ENCODE data around the gene NSMCE1. TPM values are rescaled to one million over a fixed set of nuclear protein-coding genes. Genes with fewer than 3 reads are reported as not detected.

NSMCE1 gene
- total and polyA plus RNA-seq, 4 donors = 16.5 to 39.0 (median 21.7) TPM

GRCh38 chr16:27270349-27270748, 1.8 kb upstream of the NSMCE1 start:
- Histone ChIP-seq H3K27me3 (ENCODE audit: control insufficient read depth in 4 of 4, insufficient read depth in 4 of 4, low read length in 3 of 4) (no peaks in the 10 kb centered on the region), H3K36me3 (ENCODE audit: control insufficient read depth in 4 of 4, insufficient read depth in 3 of 4, low read depth in 1 of 4, low read length in 3 of 4) (no peaks in the 10 kb centered on the region), H3K9me3 (ENCODE audit: control insufficient read depth in 4 of 4, low read length in 3 of 4) (no peaks in the 10 kb centered on the region), H3K27ac (ENCODE audit: low read depth in 1 of 2, low read length in 2 of 2) (no peak overlapping the region), H3K9ac (ENCODE audit: low read depth in 1 of 2, low read length in 2 of 2) (no peak overlapping the region), H3K4me1 (ENCODE audit: control insufficient read depth in 4 of 4, insufficient read depth in 4 of 4, low read length in 3 of 4) (peaks cover 0 to 12% (median 5%) of the 10 kb centered on the region in 4 donors), H3K4me3 (ENCODE audit: low read depth in 1 of 3, low read length in 3 of 3) (no peak overlapping the region)
- 95% methylated on average over 4 of the region's 4 CpGs for WGBS
- DNase-seq (ENCODE audit: low spot score) = no peak
- no peak for TF ChIP-seq SP1 (IDR thresholded peaks at IDR 0.05)

DNA sequence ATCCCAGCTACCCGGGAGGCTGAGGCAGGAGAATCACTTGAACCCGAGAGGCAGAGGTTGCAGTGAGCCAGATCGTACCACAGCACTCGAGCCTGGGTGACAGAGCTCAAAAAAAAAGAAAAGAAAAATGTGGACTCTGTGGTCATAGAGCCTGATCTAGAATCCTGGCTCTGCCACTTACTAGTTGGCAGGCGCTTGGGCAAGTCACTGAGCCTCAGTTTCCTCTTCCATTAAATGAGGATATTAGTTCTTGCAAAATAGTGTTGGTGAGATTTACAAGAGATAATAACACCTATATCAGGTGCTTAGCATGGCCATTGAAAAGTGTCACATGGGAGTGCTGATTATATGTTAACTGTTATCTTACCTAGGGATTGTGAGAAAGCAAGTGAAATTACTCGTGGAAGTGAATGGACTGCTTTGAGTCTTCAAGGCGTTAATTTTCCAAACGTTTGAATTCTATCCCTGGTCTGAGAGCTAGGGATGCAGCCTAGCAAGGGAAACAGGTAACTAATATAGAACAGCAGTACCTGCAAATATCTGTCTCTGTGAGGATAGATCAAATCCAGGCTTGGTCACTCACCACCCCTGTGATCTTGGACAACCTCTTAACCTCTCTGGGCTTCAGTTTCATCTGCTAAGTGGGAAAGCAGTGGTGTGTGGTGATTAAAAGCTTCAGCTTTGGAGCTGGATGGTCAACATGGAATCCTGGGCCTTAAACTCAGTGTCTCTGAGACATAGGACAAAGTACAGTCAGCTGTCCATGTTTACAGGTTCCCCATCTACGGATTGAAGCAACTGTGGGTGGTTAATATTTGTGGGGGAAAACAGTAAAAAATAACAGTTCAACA, 953 bp upstream of the NSMCE1 start:
- DNase-seq (ENCODE audit: low spot score) = no peak
- peak overlapping the region; percentile 66 to 84 (median 78) for H3K4me3 ChIP-seq (ENCODE audit: low read depth in 1 of 3, low read length in 3 of 3)
- H3K4me1 ChIP-seq (ENCODE audit: control insufficient read depth in 4 of 4, insufficient read depth in 4 of 4, low read length in 3 of 4) = peaks cover 0 to 12% (median 5%) of the 10 kb centered on the region in 4 donors
- H3K36me3 ChIP-seq (ENCODE audit: control insufficient read depth in 4 of 4, insufficient read depth in 3 of 4, low read depth in 1 of 4, low read length in 3 of 4) = no peaks in the 10 kb centered on the region
- H3K27me3 ChIP-seq (ENCODE audit: control insufficient read depth in 4 of 4, insufficient read depth in 4 of 4, low read length in 3 of 4) = no peaks in the 10 kb centered on the region
- peak overlapping the region in 1 of 2 donors; percentile 67 for H3K9ac ChIP-seq (ENCODE audit: low read depth in 1 of 2, low read length in 2 of 2)
- 69% methylated on average over 9 of the region's 9 CpGs for whole genome bisulfite sequencing
- TF ChIP-seq HNF4A (conservative IDR thresholded peaks at IDR 0.05) = peak; percentile 31 to 55
- TF ChIP-seq FOXA2 (IDR thresholded peaks at IDR 0.05) = no peak
- TF ChIP-seq ATF3 (IDR thresholded peaks at IDR 0.05) = no peak
- TF ChIP-seq YY1 (IDR thresholded peaks at IDR 0.05) = peak; percentile 34
- TF ChIP-seq, protein P1, sequence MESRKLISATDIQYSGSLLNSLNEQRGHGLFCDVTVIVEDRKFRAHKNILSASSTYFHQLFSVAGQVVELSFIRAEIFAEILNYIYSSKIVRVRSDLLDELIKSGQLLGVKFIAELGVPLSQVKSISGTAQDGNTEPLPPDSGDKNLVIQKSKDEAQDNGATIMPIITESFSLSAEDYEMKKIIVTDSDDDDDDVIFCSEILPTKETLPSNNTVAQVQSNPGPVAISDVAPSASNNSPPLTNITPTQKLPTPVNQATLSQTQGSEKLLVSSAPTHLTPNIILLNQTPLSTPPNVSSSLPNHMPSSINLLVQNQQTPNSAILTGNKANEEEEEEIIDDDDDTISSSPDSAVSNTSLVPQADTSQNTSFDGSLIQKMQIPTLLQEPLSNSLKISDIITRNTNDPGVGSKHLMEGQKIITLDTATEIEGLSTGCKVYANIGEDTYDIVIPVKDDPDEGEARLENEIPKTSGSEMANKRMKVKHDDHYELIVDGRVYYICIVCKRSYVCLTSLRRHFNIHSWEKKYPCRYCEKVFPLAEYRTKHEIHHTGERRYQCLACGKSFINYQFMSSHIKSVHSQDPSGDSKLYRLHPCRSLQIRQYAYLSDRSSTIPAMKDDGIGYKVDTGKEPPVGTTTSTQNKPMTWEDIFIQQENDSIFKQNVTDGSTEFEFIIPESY (IDR thresholded peaks at IDR 0.05) = peak; percentile 16
- no peaks in the 10 kb centered on the region for H3K9me3 ChIP-seq (ENCODE audit: control insufficient read depth in 4 of 4, low read length in 3 of 4)
- peak overlapping the region in 1 of 2 donors; percentile 64 for H3K27ac ChIP-seq (ENCODE audit: low read depth in 1 of 2, low read length in 2 of 2)

- Histone ChIP-seq H3K27ac (ENCODE audit: low read depth in 1 of 2, low read length in 2 of 2) (no peak overlapping the region), H3K9me3 (ENCODE audit: control insufficient read depth in 4 of 4, low read length in 3 of 4) (no peaks in the 10 kb centered on the region), H3K27me3 (ENCODE audit: control insufficient read depth in 4 of 4, insufficient read depth in 4 of 4, low read length in 3 of 4) (no peaks in the 10 kb centered on the region), H3K9ac (ENCODE audit: low read depth in 1 of 2, low read length in 2 of 2) (no peak overlapping the region), H3K36me3 (ENCODE audit: control insufficient read depth in 4 of 4, insufficient read depth in 3 of 4, low read depth in 1 of 4, low read length in 3 of 4) (no peaks in the 10 kb centered on the region), H3K4me3 (ENCODE audit: low read depth in 1 of 3, low read length in 3 of 3) (no peak overlapping the region), H3K4me1 (ENCODE audit: control insufficient read depth in 4 of 4, insufficient read depth in 4 of 4, low read length in 3 of 4) (peaks cover 4 to 12% (median 6%) of the 10 kb centered on the region in 4 donors)
- DNase-seq (ENCODE audit: low spot score) = no peak
- 83% methylated on average over 8 of the region's 8 CpGs for WGBS
- TF ChIP-seq GABPA (IDR thresholded peaks at IDR 0.05 in 1 of 2, conservative IDR thresholded peaks at IDR 0.05 in 1 of 2) = no peak
- no peak for TF ChIP-seq REST (IDR thresholded peaks at IDR 0.05)
- TF ChIP-seq YY1 (IDR thresholded peaks at IDR 0.05) = no peak
- TF ChIP-seq FOXA2 (IDR thresholded peaks at IDR 0.05) = no peak
- no peak for TF ChIP-seq ATF3 (IDR thresholded peaks at IDR 0.05)
- no peak for TF ChIP-seq NR2F2 (IDR thresholded peaks at IDR 0.05)
- TF ChIP-seq RXRA (IDR thresholded peaks at IDR 0.05) = no peak
Measured at GRCh38 chr16:27267037-27267677, 1.4 kb downstream of the NSMCE1 start.
